B cell (primary cell): ENCODE results near the gene PRLHR. TPM values are rescaled to one million over a fixed set of nuclear protein-coding genes. Genes with fewer than 3 reads are reported as not detected.

Experiments used
- ATAC-seq: fragments of 200-7000 bp; cut with Tn5 transposase; one replicate; pipeline ENCODE4 v1.10.0; 2021; ENCODE audit warnings: low read depth, mild to moderate bottlenecking, moderate number of reproducible peaks, moderate library complexity
- CTCF ChIA-PET: fragments of 350-600 bp; sonication (Branson Sonifier 250); formaldehyde crosslinking; loops from one replicate; lab custom pipeline; 2021; ENCODE audit warnings: antibody characterized with exemption, inconsistent platforms; lab: Charles Lee
- POLR2A ChIA-PET: fragments of 350-600 bp; sonication (Branson Sonifier 250); formaldehyde crosslinking; loops from one replicate; lab custom pipeline; 2021; ENCODE audit warnings: antibody characterized with exemption; lab: Charles Lee
- DNase-seq: peaks from one replicate; pipeline ENCODE4 v3.0.0; 2013
- H2AFZ ChIP-seq: 2 replicates; pipeline ENCODE4 v1.6.1; 2012; ENCODE audit warnings: mild to moderate bottlenecking, low read depth, low read length; ENCODE audit not compliant: insufficient read depth, poor library complexity, severe bottlenecking
- H3K27ac ChIP-seq, 2 donors: 1 replicate in 1 of 2; 2 replicates in 1 of 2; pipeline ENCODE4 v1.5.1; 2012 to 2013; ENCODE audit warnings: low read length in 2 of 2, mild to moderate bottlenecking in 2 of 2, moderate library complexity in 1 of 2
- H3K27me3 ChIP-seq, 4 experiments: fragments of 200-600 bp in 1 of 4; sonication (generic) in 1 of 4; replicated peaks in 1 of 4; 1 replicate in 2 of 4; 2 replicates in 2 of 4; pipeline versions ENCODE4 v1.6.1 to v1.7.0; 2013 to 2016; ENCODE audit warnings: low read length in 3 of 4, mild to moderate bottlenecking in 2 of 4, mixed read lengths in 1 of 4, moderate library complexity in 1 of 4; ENCODE audit not compliant: insufficient read depth in 4 of 4, control insufficient read depth in 3 of 4; ENCODE audit errors: control extremely low read depth in 1 of 4
- H3K36me3 ChIP-seq, 2 experiments: replicated peaks in 1 of 2; 1 replicate in 1 of 2; 2 replicates in 1 of 2; pipeline versions ENCODE4 v1.6.1 to v1.7.1; 2013; ENCODE audit warnings: low read length in 1 of 2; ENCODE audit not compliant: insufficient read depth in 2 of 2, control insufficient read depth in 1 of 2; ENCODE audit errors: control extremely low read depth in 1 of 2, extremely low read depth in 1 of 2
- H3K4me1 ChIP-seq, 2 donors: fragments of 200-600 bp in 1 of 2; sonication (generic) in 1 of 2; 1 replicate in 1 of 2; 2 replicates in 1 of 2; pipeline versions ENCODE4 v1.5.1 to v1.6.1; 2013 to 2017; ENCODE audit warnings: low read length in 2 of 2; ENCODE audit not compliant: control insufficient read depth in 2 of 2, insufficient read depth in 2 of 2
- H3K4me2 ChIP-seq: replicated peaks from 2 replicates; pipeline ENCODE3; 2012; ENCODE audit warnings: mild to moderate bottlenecking, low read depth, low read length; ENCODE audit not compliant: poor library complexity, severe bottlenecking
- H3K4me3 ChIP-seq, 5 experiments: fragments of 200-600 bp in 1 of 5; sonication (generic) in 1 of 5; 1 replicate in 3 of 5; 2 replicates in 2 of 5; pipeline versions ENCODE4 v1.5.1 to v1.7.0; 2011 to 2016; ENCODE audit warnings: low read length in 4 of 5, mild to moderate bottlenecking in 4 of 5, low read depth in 2 of 5, control low read depth in 1 of 5, moderate library complexity in 1 of 5; ENCODE audit not compliant: insufficient read depth in 1 of 5; ENCODE audit errors: control extremely low read depth in 1 of 5, extremely low read depth in 1 of 5
- H3K79me2 ChIP-seq: fragments of 200-600 bp; sonication (generic); one replicate; pipeline ENCODE4 v1.6.0; 2016; ENCODE audit warnings: low read length; ENCODE audit not compliant: control insufficient read depth, insufficient read depth
- H3K9ac ChIP-seq: fragments of 200-600 bp; sonication (generic); 2 replicates; pipeline ENCODE4 v1.6.1; 2017; ENCODE audit warnings: mild to moderate bottlenecking, low read length, moderate library complexity
- H3K9me3 ChIP-seq, 3 donors: one replicate each; pipeline versions ENCODE4 v1.6.1 to v1.7.1; 2013; ENCODE audit warnings: low read length in 2 of 3; ENCODE audit not compliant: control insufficient read depth in 2 of 3, insufficient read depth in 1 of 3; ENCODE audit errors: control extremely low read depth in 1 of 3
- H4K20me1 ChIP-seq: 2 replicates; pipeline ENCODE4 v1.6.0; 2012; ENCODE audit warnings: mild to moderate bottlenecking, low read length; ENCODE audit not compliant: insufficient read depth, control insufficient read depth, poor library complexity, severe bottlenecking
- H3K27ac Mint-ChIP-seq: one replicate; pipeline ENCODE4 v1.8.0; 2021; ENCODE audit warnings: mixed read lengths
- H3K27me3 Mint-ChIP-seq: one replicate; pipeline ENCODE4 v1.8.0; 2021; ENCODE audit warnings: mixed read lengths
- H3K4me1 Mint-ChIP-seq: one replicate; pipeline ENCODE4 v1.8.0; 2021; ENCODE audit warnings: mixed read lengths
- H3K4me3 Mint-ChIP-seq: one replicate; pipeline ENCODE4 v1.8.0; 2021; ENCODE audit warnings: mixed read lengths
- H3K9me3 Mint-ChIP-seq: one replicate; pipeline ENCODE4 v1.8.0; 2022; ENCODE audit warnings: mixed read lengths; ENCODE audit not compliant: insufficient read depth
- EZH2 ChIP-seq: IDR thresholded peaks from 2 replicates; pipeline ENCODE4 v1.6.1; 2012; ENCODE audit warnings: borderline replicate concordance, low read depth, mild to moderate bottlenecking, moderate library complexity, low read length; ENCODE audit not compliant: insufficient read depth, poor library complexity, severe bottlenecking
- WGBS: methylation state at CpG from one replicate; pipeline ENCODE4 v1.1.5; 2013; ENCODE audit warnings: missing lambda C conversion rate; ENCODE audit not compliant: insufficient coverage; 5-methylcytosine and 5-hydroxymethylcytosine counted together
- intact Hi-C: fragments of 100-400 bp; cut with micrococcal nuclease; formaldehyde crosslinking; loops from one replicate; pipeline ENCODE4 v1.10.0; 2022
- polyA plus RNA-seq: library from polyadenylated mRNA; depleted of rRNA; stranded (reverse); fragments of >200 nt; gene quantifications from 2 replicates; pipeline ENCODE4 v1.2.3, GENCODE V29; 2012
- total RNA-seq, 2 donors: library from RNA; stranded (reverse); fragments of 120-200 nt in 1 of 2; gene quantifications; 1 replicate in 1 of 2; 2 replicates in 1 of 2; pipeline versions ENCODE4 v1.2.3 to v1.2.4, GENCODE V29; 2013 to 2022
- TF ChIP-seq, protein P1 (sequence below): fragments of 200-600 bp; IDR thresholded peaks from one replicate; pipeline ENCODE4 v1.8.0; 2022; ENCODE audit warnings: antibody characterized with exemption, mild to moderate bottlenecking

The PRLHR gene
- total and polyA plus RNA-seq, 2 donors (not counting 1 experiment from before 2014, with no cell fraction given): not detected

DNA sequence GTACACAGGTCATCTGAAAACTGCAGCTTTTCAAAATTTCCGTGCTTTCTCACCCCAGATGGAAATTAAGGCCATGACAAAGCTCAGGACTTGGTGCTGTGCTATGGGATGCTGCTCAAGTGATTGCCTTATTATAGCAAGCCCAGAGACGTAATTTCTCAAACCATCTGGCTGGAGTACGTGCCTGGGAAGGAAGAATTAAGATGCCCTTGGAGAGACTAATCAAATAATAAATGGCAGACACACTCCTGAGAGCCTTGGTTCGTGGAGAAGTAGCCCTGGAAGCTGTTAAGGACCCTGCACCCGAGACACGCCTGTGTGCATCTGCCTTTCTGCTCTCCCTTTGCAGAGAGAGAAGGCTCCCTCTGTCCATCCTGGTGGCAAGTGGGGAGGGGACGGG, 38.3 kb upstream of the PRLHR start:
- DNase-seq: no peak
- Mint-ChIP-seq H3K4me3 (no peak overlapping the region), H3K9me3 (no peaks in the 10 kb centered on the region), H3K27ac (no peak overlapping the region), H3K4me1 (no peaks in the 10 kb centered on the region), H3K27me3 (peaks cover 42% of the 10 kb centered on the region)
- H3K9me3 ChIP-seq: peaks cover 0 to 4% (median 0%) of the 10 kb centered on the region in 3 donors
- H4K20me1 ChIP-seq: no peaks in the 10 kb centered on the region
- H3K27me3 ChIP-seq: peaks cover 0 to 13% (median 0%) of the 10 kb centered on the region in 4 experiments
- no peaks in the 10 kb centered on the region for H3K36me3 ChIP-seq
- no peak overlapping the region for H3K4me2 ChIP-seq
- H3K4me3 ChIP-seq: no peak overlapping the region
- no peaks in the 10 kb centered on the region for H3K79me2 ChIP-seq
- TF ChIP-seq, protein P1, sequence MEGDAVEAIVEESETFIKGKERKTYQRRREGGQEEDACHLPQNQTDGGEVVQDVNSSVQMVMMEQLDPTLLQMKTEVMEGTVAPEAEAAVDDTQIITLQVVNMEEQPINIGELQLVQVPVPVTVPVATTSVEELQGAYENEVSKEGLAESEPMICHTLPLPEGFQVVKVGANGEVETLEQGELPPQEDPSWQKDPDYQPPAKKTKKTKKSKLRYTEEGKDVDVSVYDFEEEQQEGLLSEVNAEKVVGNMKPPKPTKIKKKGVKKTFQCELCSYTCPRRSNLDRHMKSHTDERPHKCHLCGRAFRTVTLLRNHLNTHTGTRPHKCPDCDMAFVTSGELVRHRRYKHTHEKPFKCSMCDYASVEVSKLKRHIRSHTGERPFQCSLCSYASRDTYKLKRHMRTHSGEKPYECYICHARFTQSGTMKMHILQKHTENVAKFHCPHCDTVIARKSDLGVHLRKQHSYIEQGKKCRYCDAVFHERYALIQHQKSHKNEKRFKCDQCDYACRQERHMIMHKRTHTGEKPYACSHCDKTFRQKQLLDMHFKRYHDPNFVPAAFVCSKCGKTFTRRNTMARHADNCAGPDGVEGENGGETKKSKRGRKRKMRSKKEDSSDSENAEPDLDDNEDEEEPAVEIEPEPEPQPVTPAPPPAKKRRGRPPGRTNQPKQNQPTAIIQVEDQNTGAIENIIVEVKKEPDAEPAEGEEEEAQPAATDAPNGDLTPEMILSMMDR: no peak
- no peak for TF ChIP-seq EZH2
- intact Hi-C loops: no loop called here
- WGBS: 64% methylated on average over 7 of the region's 7 CpGs
- ChIA-PET CTCF (no interaction called here), POLR2A (no interaction called here)
- H3K9ac ChIP-seq: no peak overlapping the region
- no peak for ATAC-seq
- H3K4me1 ChIP-seq: no peaks in the 10 kb centered on the region
- no peak overlapping the region for H3K27ac ChIP-seq
- no peak overlapping the region for H2AFZ ChIP-seq

- H3K9me3 Mint-ChIP-seq: no peaks in the 10 kb centered on the region
- Histone ChIP-seq H3K4me1 (no peaks in the 10 kb centered on the region), H3K9me3 (no peaks in the 10 kb centered on the region), H3K36me3 (no peaks in the 10 kb centered on the region), H3K9ac (no peak overlapping the region), H4K20me1 (no peaks in the 10 kb centered on the region), H3K27me3 (peaks cover 0 to 17% (median 0%) of the 10 kb centered on the region in 4 experiments), H3K27ac (no peak overlapping the region), H2AFZ (no peak overlapping the region), H3K4me3 (no peak overlapping the region), H3K79me2 (no peaks in the 10 kb centered on the region), H3K4me2 (no peak overlapping the region)
- no peak overlapping the region for H3K4me3 Mint-ChIP-seq
- H3K4me1 Mint-ChIP-seq: no peaks in the 10 kb centered on the region
- no peak overlapping the region for H3K27ac Mint-ChIP-seq
- no CpG with 5 or more reads among the region's 3 CpGs for WGBS
- intact Hi-C loops: no loop called here
- DNase-seq (no peak), ATAC-seq (no peak)
- ChIA-PET POLR2A (no interaction called here), CTCF (no interaction called here)
- peaks cover 33% of the 10 kb centered on the region for H3K27me3 Mint-ChIP-seq
- TF ChIP-seq, protein P1: no peak
- no peak for TF ChIP-seq EZH2
Measured at GRCh38 chr10:118629211-118629610, 33.8 kb upstream of the PRLHR start.
